ENCODE data around the gene DAPK2. TPM values are rescaled to one million over a fixed set of nuclear protein-coding genes. Genes with fewer than 3 reads are reported as not detected.

The DAPK2 gene
- total RNA-seq, 1 donor from 2014 or later = 2.0 TPM

DNA sequence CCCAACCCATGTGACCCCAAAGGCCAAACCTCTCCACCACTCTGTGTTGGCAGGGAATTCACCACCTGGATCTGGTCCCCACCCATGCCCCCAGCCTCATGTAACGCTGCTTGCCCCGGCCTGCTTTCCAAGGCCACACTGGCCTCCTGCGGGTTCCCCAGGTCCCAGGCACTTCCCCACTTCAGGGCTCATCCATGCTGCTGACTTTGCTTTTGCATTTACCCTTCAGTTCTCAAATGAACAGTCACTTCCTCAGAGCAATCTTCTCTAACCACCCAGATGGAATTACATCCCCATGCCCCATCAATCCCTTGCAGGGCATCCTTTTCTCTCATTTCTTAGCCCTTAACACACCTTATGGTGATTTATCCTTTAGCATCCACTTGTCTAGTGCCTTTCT, 9.2 kb downstream of the DAPK2 start:
- H3K4me1 Mint-ChIP-seq (ENCODE audit: low read depth) = peaks cover 3% of the 10 kb centered on the region
- H3K36me3 Mint-ChIP-seq (ENCODE audit: insufficient read depth) = no peaks in the 10 kb centered on the region
- DNase-seq (ENCODE audit: low spot score, unreplicated experiment) = no peak
- H3K27me3 Mint-ChIP-seq = peaks cover 6% of the 10 kb centered on the region
- no peaks in the 10 kb centered on the region for H3K9me3 Mint-ChIP-seq (ENCODE audit: low read depth)
- TF ChIP-seq, protein P1, sequence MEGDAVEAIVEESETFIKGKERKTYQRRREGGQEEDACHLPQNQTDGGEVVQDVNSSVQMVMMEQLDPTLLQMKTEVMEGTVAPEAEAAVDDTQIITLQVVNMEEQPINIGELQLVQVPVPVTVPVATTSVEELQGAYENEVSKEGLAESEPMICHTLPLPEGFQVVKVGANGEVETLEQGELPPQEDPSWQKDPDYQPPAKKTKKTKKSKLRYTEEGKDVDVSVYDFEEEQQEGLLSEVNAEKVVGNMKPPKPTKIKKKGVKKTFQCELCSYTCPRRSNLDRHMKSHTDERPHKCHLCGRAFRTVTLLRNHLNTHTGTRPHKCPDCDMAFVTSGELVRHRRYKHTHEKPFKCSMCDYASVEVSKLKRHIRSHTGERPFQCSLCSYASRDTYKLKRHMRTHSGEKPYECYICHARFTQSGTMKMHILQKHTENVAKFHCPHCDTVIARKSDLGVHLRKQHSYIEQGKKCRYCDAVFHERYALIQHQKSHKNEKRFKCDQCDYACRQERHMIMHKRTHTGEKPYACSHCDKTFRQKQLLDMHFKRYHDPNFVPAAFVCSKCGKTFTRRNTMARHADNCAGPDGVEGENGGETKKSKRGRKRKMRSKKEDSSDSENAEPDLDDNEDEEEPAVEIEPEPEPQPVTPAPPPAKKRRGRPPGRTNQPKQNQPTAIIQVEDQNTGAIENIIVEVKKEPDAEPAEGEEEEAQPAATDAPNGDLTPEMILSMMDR (IDR thresholded peaks at IDR 0.05; ENCODE audit: unreplicated experiment) = no peak
- no peak overlapping the region for H3K4me3 Mint-ChIP-seq (ENCODE audit: low read depth)
- H3K27ac Mint-ChIP-seq = no peak overlapping the region

DNA sequence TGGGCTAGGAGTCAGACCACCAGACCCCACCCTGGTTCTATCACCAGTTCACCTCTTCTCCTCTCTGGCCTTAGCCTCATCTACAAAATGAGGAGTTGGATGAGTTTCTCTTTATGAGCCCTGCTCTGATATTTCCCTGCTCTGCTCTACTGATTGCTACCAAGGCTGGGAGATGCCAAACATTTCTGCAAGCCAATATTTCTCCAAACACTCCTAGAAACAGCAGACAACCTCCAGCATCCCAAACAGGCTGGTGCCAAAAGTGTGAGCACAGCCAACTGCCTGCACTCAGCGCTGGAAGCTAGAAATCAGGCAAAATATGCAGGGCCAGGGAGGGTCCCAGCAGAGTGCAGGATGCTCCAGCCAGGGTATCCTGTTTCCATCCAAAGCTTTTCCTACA, 10.8 kb downstream of the DAPK2 start:
- Mint-ChIP-seq H3K27me3 (peaks cover 3% of the 10 kb centered on the region), H3K9me3 (ENCODE audit: low read depth) (no peaks in the 10 kb centered on the region), H3K36me3 (ENCODE audit: insufficient read depth) (no peaks in the 10 kb centered on the region), H3K27ac (no peak overlapping the region), H3K4me1 (ENCODE audit: low read depth) (peaks cover 4% of the 10 kb centered on the region), H3K4me3 (ENCODE audit: low read depth) (no peak overlapping the region)
- DNase-seq (ENCODE audit: low spot score, unreplicated experiment) = no peak
- TF ChIP-seq, protein P1 (IDR thresholded peaks at IDR 0.05; ENCODE audit: unreplicated experiment) = no peak

DNA sequence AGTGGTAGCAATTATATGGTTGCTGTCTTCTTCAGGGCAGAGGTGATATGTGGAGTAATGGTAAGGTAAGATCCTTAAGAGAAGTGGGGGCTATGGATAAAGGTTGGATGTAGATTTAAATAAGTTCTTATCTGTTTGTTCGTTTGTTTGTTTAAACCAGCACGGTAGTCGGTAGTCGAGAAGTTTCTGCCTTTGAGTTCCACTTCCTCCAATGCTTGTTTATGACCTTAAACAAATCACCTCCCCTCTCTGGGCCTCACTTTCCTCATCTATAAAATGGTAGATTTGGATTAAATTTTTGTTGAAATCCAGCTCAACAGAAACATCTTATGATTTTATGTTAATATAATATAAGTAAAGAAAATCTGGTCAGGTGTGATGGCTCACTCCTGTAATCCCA, 11.8 kb downstream of the DAPK2 start:
- H3K9me3 Mint-ChIP-seq (ENCODE audit: low read depth) = no peaks in the 10 kb centered on the region
- H3K36me3 Mint-ChIP-seq (ENCODE audit: insufficient read depth) = no peaks in the 10 kb centered on the region
- H3K4me1 Mint-ChIP-seq (ENCODE audit: low read depth) = peaks cover 4% of the 10 kb centered on the region
- H3K4me3 Mint-ChIP-seq (ENCODE audit: low read depth) = no peak overlapping the region
- no peak for DNase-seq (ENCODE audit: low spot score, unreplicated experiment)
- TF ChIP-seq, protein P1 (IDR thresholded peaks at IDR 0.05; ENCODE audit: unreplicated experiment) = no peak
- H3K27me3 Mint-ChIP-seq = no peaks in the 10 kb centered on the region
- no peak overlapping the region for H3K27ac Mint-ChIP-seq

DNA sequence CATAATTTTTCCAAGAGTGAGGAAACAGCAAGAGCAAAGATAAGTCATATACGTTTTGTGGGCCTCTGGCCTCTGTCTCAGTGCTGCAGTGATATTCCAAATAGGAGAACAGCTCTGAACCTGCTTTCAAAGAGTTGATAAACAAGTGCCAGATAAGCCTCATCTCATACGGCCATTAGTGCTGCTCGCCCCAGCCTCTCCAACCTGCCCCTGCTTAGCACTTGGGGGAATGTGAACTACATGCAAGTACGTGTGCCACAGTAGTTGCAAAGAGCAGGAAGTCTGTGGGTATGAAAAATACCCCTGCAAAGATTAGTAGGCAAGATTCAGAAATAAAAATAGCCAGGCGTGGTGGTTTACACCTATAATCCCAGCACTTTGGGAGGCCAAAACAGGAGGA, 14.0 kb downstream of the DAPK2 start:
- no peaks in the 10 kb centered on the region for H3K9me3 Mint-ChIP-seq (ENCODE audit: low read depth)
- no peaks in the 10 kb centered on the region for H3K36me3 Mint-ChIP-seq (ENCODE audit: insufficient read depth)
- H3K27me3 Mint-ChIP-seq = no peaks in the 10 kb centered on the region
- TF ChIP-seq, protein P1 (IDR thresholded peaks at IDR 0.05; ENCODE audit: unreplicated experiment) = no peak
- H3K4me3 Mint-ChIP-seq (ENCODE audit: low read depth) = no peak overlapping the region
- no peak overlapping the region for H3K27ac Mint-ChIP-seq
- H3K4me1 Mint-ChIP-seq (ENCODE audit: low read depth) = peaks cover 1% of the 10 kb centered on the region
- DNase-seq (ENCODE audit: low spot score, unreplicated experiment) = no peak

DNA sequence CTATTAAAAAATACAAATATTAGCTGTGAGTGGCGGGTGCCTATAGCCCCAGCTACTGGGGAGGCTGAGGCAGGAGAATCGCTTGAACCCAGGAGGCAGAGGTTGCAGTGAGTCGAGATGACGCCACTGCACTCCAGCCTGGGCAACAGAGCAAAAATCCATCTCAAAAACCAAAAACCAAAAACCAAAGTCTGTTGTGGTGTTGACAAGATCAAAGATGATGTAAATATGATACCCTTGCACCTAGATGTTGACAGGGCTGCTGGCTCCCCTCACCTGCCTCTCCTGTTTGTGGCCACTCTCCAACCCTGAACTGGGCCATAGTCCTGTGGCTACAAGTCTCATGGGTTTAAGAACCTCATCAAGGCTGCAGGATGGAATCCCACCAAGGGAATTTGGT, 16.2 kb downstream of the DAPK2 start:
- H3K4me3 Mint-ChIP-seq (ENCODE audit: low read depth) = no peak overlapping the region
- no peaks in the 10 kb centered on the region for H3K9me3 Mint-ChIP-seq (ENCODE audit: low read depth)
- no peak for DNase-seq (ENCODE audit: low spot score, unreplicated experiment)
- H3K4me1 Mint-ChIP-seq (ENCODE audit: low read depth) = peaks cover 1% of the 10 kb centered on the region
- no peaks in the 10 kb centered on the region for H3K27me3 Mint-ChIP-seq
- no peak overlapping the region for H3K27ac Mint-ChIP-seq
- TF ChIP-seq, protein P1 (IDR thresholded peaks at IDR 0.05; ENCODE audit: unreplicated experiment) = no peak
- H3K36me3 Mint-ChIP-seq (ENCODE audit: insufficient read depth) = no peaks in the 10 kb centered on the region

All from progenitor cell of endocrine pancreas (in vitro differentiated cells).